IMR-90 (cell line): Measurements from ENCODE around the gene ZNF280A. TPM values are rescaled to one million over a fixed set of nuclear protein-coding genes. Genes with fewer than 3 reads are reported as not detected.

Experiments
- ATAC-seq: fragments of 200-7000 bp; cut with Tn5 transposase; 2 replicates; pipeline ENCODE4 v1.9.1; 2020; ENCODE audit warnings: low read depth, mild to moderate bottlenecking, moderate library complexity
- BruUV-seq: library from RNA; stranded (reverse); fragments of 400-500 nt; replicated peaks from 2 replicates; lab custom pipeline; 2021; lab: Mats Ljungman, UMichigan
- CTCF ChIA-PET: fragments of 300-600 bp; formaldehyde crosslinking; extraction: SDS; loops from one replicate; lab custom pipeline; 2021; ENCODE audit warnings: antibody characterized with exemption; lab: Yijun Ruan, JAX
- POLR2A ChIA-PET: fragments of 300-600 bp; sonication (Branson Sonifier 250); formaldehyde crosslinking; loops from one replicate; lab custom pipeline; 2022; ENCODE audit warnings: antibody characterized with exemption; ENCODE audit not compliant: unreplicated experiment; lab: Charles Lee
- DNase-seq: peaks from one replicate; pipeline ENCODE4 v3.0.0; 2013
- H2AFZ ChIP-seq: replicated peaks from 2 replicates; pipeline ENCODE3; 2013; ENCODE audit warnings: low read length, mild to moderate bottlenecking; ENCODE audit not compliant: poor library complexity
- H2AK5ac ChIP-seq: 2 replicates; pipeline ENCODE4 v1.6.1; 2013; ENCODE audit warnings: low read depth, low read length, inconsistent platforms
- H2AK9ac ChIP-seq: replicated peaks from 2 replicates; pipeline ENCODE3; 2013; ENCODE audit warnings: mild to moderate bottlenecking, low read depth, low read length, moderate library complexity; ENCODE audit not compliant: poor library complexity
- H2BK120ac ChIP-seq: 2 replicates; pipeline ENCODE4 v1.6.1; 2013; ENCODE audit warnings: low read depth, low read length, inconsistent platforms
- H2BK15ac ChIP-seq: 3 replicates; pipeline ENCODE4 v1.6.1; 2013; ENCODE audit warnings: low read depth, low read length, inconsistent platforms
- H2BK20ac ChIP-seq: 2 replicates; pipeline ENCODE4 v1.6.1; 2013; ENCODE audit warnings: low read depth, mild to moderate bottlenecking, inconsistent platforms, low read length, moderate library complexity
- H2BK5ac ChIP-seq: 2 replicates; pipeline ENCODE4 v1.6.1; 2013; ENCODE audit warnings: mild to moderate bottlenecking, low read depth, low read length, inconsistent platforms; ENCODE audit not compliant: poor library complexity, severe bottlenecking
- H3K14ac ChIP-seq: replicated peaks from 2 replicates; pipeline ENCODE4 v1.6.1; 2013; ENCODE audit warnings: low read depth, low read length, inconsistent platforms
- H3K18ac ChIP-seq: 2 replicates; pipeline ENCODE4 v1.6.1; 2013; ENCODE audit warnings: low read depth, low read length, control low read depth
- H3K23ac ChIP-seq: 2 replicates; pipeline ENCODE4 v1.6.1; 2013; ENCODE audit warnings: low read depth, low read length, inconsistent platforms
- H3K27ac ChIP-seq: 2 replicates; pipeline ENCODE4 v1.5.1; 2013; ENCODE audit warnings: mild to moderate bottlenecking, control low read depth, low read length; ENCODE audit not compliant: insufficient read depth
- H3K27me3 ChIP-seq: 2 replicates; pipeline ENCODE4 v1.6.1; 2013; ENCODE audit warnings: low read length; ENCODE audit not compliant: control insufficient read depth, insufficient read depth
- H3K36me3 ChIP-seq: 2 replicates; pipeline ENCODE4 v1.6.1; 2013; ENCODE audit warnings: low read length, mixed read lengths; ENCODE audit not compliant: control insufficient read depth, insufficient read depth
- H3K4ac ChIP-seq: 2 replicates; pipeline ENCODE4 v1.6.1; 2013; ENCODE audit warnings: low read depth, low read length, inconsistent platforms
- H3K4me1 ChIP-seq: 2 replicates; pipeline ENCODE4 v1.6.1; 2013; ENCODE audit warnings: low read length, mixed read lengths; ENCODE audit not compliant: control insufficient read depth, insufficient read depth
- H3K4me2 ChIP-seq: 2 replicates; pipeline ENCODE4 v1.6.1; 2013; ENCODE audit warnings: low read depth, mild to moderate bottlenecking, control low read depth, low read length, moderate library complexity
- H3K4me3 ChIP-seq: 2 replicates; pipeline ENCODE4 v1.5.1; 2013; ENCODE audit warnings: low read depth, mild to moderate bottlenecking, control low read depth, low read length, moderate library complexity; ENCODE audit not compliant: insufficient read depth
- H3K56ac ChIP-seq: 2 replicates; pipeline ENCODE4 v1.6.1; 2013; ENCODE audit warnings: low read length, inconsistent platforms; ENCODE audit not compliant: insufficient read depth; ENCODE audit errors: extremely low read depth
- H3K79me1 ChIP-seq, 2 experiments: 2 replicates each; pipeline ENCODE4 v1.6.1; 2013; ENCODE audit warnings: low read length in 2 of 2, inconsistent platforms in 1 of 2, low read depth in 1 of 2
- H3K9ac ChIP-seq: 2 replicates; pipeline ENCODE4 v1.6.1; 2013; ENCODE audit warnings: low read depth, low read length, control low read depth
- H3K9me1 ChIP-seq: 2 replicates; pipeline ENCODE4 v1.6.1; 2013; ENCODE audit warnings: low read length, inconsistent platforms; ENCODE audit not compliant: insufficient read depth
- H3K9me3 ChIP-seq: 2 replicates; pipeline ENCODE4 v1.6.1; 2013; ENCODE audit warnings: low read length; ENCODE audit not compliant: control insufficient read depth, insufficient read depth
- H4K20me1 ChIP-seq: 2 replicates; pipeline ENCODE4 v1.6.1; 2013; ENCODE audit warnings: low read length, inconsistent platforms; ENCODE audit not compliant: insufficient read depth
- H4K5ac ChIP-seq: 2 replicates; pipeline ENCODE4 v1.6.1; 2013; ENCODE audit warnings: mild to moderate bottlenecking, low read depth, low read length, control low read depth
- H4K8ac ChIP-seq, 2 experiments: 2 replicates each; pipeline ENCODE4 v1.6.1; 2013; ENCODE audit warnings: low read depth in 2 of 2, low read length in 2 of 2, control low read depth in 1 of 2, inconsistent platforms in 1 of 2
- H4K91ac ChIP-seq: 2 replicates; pipeline ENCODE4 v1.6.1; 2013; ENCODE audit warnings: low read depth, low read length, inconsistent platforms; ENCODE audit not compliant: insufficient read depth
- CEBPB ChIP-seq: IDR thresholded peaks from 2 replicates; pipeline ENCODE4 v1.6.1; 2012; ENCODE audit warnings: low read depth, low read length, improper control_type of control experiment
- WGBS, 2 experiments: methylation state at CpG; one replicate each; pipeline versions ENCODE4 v1.1.5 to v1.1.7; 2013; ENCODE audit warnings: missing lambda C conversion rate in 2 of 2; ENCODE audit not compliant: insufficient read length in 1 of 2; ENCODE audit errors: extremely low coverage in 2 of 2; 5-methylcytosine and 5-hydroxymethylcytosine counted together
- dilution Hi-C: fragments of 300-500 bp; cut with HindIII; formaldehyde crosslinking; loops from one replicate; pipeline ENCODE4 v1.14.3; 2018; ENCODE audit warnings: low sequenced_read_pairs; ENCODE audit not compliant: unreplicated experiment
- in situ Hi-C: fragments of 300-500 bp; cut with MboI; formaldehyde crosslinking; loops from 3 replicates; pipeline ENCODE4 v1.14.3; 2019; ENCODE audit warnings: low sequenced_read_pairs, inconsistent platforms, mixed read lengths
- intact Hi-C: fragments of 100-400 bp; cut with micrococcal nuclease; formaldehyde crosslinking; loops from 2 replicates; pipeline ENCODE4 v1.10.0; 2022
- polyA plus RNA-seq, 3 experiments: library from polyadenylated mRNA; depleted of rRNA; stranded (reverse); fragments of >200 nt; gene quantifications; 2 replicates each; pipeline ENCODE4 v1.2.3, GENCODE V29; 2012; ENCODE audit warnings: low replicate concordance in 1 of 3
- total RNA-seq: library from RNA; depleted of rRNA; stranded (reverse); fragments of >200 nt; gene quantifications from 2 replicates; pipeline ENCODE4 v1.2.3, GENCODE V29; 2012
- TF ChIP-seq, protein P1 (sequence below): fragments of 150-350 bp; IDR thresholded peaks from 2 replicates; pipeline ENCODE4 v1.6.1; 2017; ENCODE audit warnings: mild to moderate bottlenecking, antibody characterized with exemption, low read length, low read depth

Gene ZNF280A
- total and polyA plus RNA-seq, 2 of the 4 experiments (the other 2 are of a cell fraction), result not detected

DNA sequence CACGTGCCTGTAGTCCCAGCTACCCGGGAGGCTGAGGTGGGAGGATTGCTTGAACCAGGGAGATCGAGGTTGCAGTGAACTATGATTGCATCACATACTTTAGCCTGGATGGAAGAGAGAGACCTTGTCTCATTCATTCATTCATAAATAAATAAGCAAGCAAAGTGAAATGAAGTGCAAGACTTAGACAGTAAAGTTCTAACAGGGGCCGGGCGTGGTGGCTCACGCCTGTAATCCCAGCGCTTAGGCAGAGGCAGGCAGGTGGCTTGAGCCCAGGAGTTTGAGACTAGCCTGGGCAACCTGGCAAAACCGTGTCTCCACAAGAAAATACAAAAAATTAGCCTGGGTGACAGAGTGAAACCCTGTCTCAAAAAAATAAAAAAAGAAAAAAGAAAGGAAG, 1.6 kb upstream of the ZNF280A start:
- Histone ChIP-seq H2BK15ac (no peak overlapping the region), H2AFZ (no peak overlapping the region), H3K9me3 (no peaks in the 10 kb centered on the region), H2AK9ac (no peak overlapping the region), H2BK5ac (no peak overlapping the region), H3K36me3 (no peaks in the 10 kb centered on the region), H3K27me3 (peaks cover 5% of the 10 kb centered on the region), H3K4me2 (no peak overlapping the region), H2AK5ac (no peak overlapping the region), H3K4me1 (no peaks in the 10 kb centered on the region), H3K56ac (no peak overlapping the region), H4K8ac (no peak overlapping the region), H4K5ac (no peak overlapping the region), H2BK120ac (no peak overlapping the region), H3K27ac (no peak overlapping the region), H4K20me1 (no peaks in the 10 kb centered on the region), H3K79me1 (no peaks in the 10 kb centered on the region), H3K14ac (no peak overlapping the region), H3K4ac (no peak overlapping the region), H3K4me3 (no peak overlapping the region), H3K18ac (no peak overlapping the region), H3K9me1 (no peaks in the 10 kb centered on the region), H4K91ac (no peak overlapping the region), H3K23ac (no peak overlapping the region), H2BK20ac (no peak overlapping the region), H3K9ac (no peak overlapping the region)
- dilution Hi-C loops (no loop called here), in situ Hi-C loops (no loop called here), intact Hi-C loops (no loop called here)
- ATAC-seq (no peak), DNase-seq (no peak)
- no CpG with 5 or more reads among the region's 8 CpGs for WGBS, 2 experiments
- no TSS peak for BruUV-seq
- CTCF ChIA-PET, result no interaction called here
- TF ChIP-seq CEBPB, result peak; percentile 34; the same call in 1 of the 2 replicates
- TF ChIP-seq, protein P1, sequence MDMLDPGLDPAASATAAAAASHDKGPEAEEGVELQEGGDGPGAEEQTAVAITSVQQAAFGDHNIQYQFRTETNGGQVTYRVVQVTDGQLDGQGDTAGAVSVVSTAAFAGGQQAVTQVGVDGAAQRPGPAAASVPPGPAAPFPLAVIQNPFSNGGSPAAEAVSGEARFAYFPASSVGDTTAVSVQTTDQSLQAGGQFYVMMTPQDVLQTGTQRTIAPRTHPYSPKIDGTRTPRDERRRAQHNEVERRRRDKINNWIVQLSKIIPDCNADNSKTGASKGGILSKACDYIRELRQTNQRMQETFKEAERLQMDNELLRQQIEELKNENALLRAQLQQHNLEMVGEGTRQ, result no peak
- POLR2A ChIA-PET, result no interaction called here
